SK-N-SH (cell line): ENCODE results near the gene SHANK2. TPM values are rescaled to one million over a fixed set of nuclear protein-coding genes. Genes with fewer than 3 reads are reported as not detected.

Experiments used
- CTCF ChIA-PET: fragments of 300-600, 350-600 bp; formaldehyde crosslinking; extraction: SDS; loops from one replicate; lab custom pipeline; 2021; lab: Yijun Ruan, JAX
- POLR2A ChIA-PET: fragments of 350-600 bp; sonication (Branson Sonifier 250); formaldehyde crosslinking; extraction: SDS; loops from one replicate; lab custom pipeline; 2020; ENCODE audit warnings: antibody characterized with exemption, inconsistent platforms; lab: Yijun Ruan, JAX
- DNase-seq: peaks from one replicate; pipeline ENCODE4 v3.0.0; 2012
- H2AFZ ChIP-seq: fragments of 200-600 bp; sonication (generic); 2 replicates; pipeline ENCODE4 v1.8.1; 2016; ENCODE audit warnings: antibody characterized with exemption, mild to moderate bottlenecking, low read depth
- H3F3A ChIP-seq: fragments of 200-600 bp; sonication (generic); replicated peaks from 2 replicates; pipeline ENCODE3; 2016; ENCODE audit warnings: antibody characterized with exemption, mild to moderate bottlenecking; ENCODE audit not compliant: insufficient read depth
- H3K27ac ChIP-seq, 2 experiments: fragments of 200-500 bp in 1 of 2; fragments of 200-600 bp in 1 of 2; sonication (Bioruptor generic) in 1 of 2; sonication (generic), shearing (Covaris generic) in 1 of 2; 2 replicates each; pipeline versions ENCODE4 v1.5.1 to v1.6.1; 2014 to 2016; ENCODE audit warnings: low read depth in 2 of 2, inconsistent platforms in 1 of 2, low read length in 1 of 2, mild to moderate bottlenecking in 1 of 2, mixed read lengths in 1 of 2
- H3K27me3 ChIP-seq: fragments of 200-600 bp; sonication (generic), shearing (Covaris generic); 2 replicates; pipeline ENCODE4 v1.6.1; 2016; ENCODE audit warnings: mixed run types; ENCODE audit not compliant: insufficient read depth
- H3K36me3 ChIP-seq, 2 experiments: fragments of 200-500 bp in 1 of 2; fragments of 200-600 bp in 1 of 2; sonication (Bioruptor generic) in 1 of 2; sonication (generic) in 1 of 2; replicated peaks in 1 of 2; 2 replicates each; pipeline versions ENCODE3 to v1.5.1; 2014 to 2016; ENCODE audit warnings: low read length in 1 of 2, mild to moderate bottlenecking in 1 of 2; ENCODE audit not compliant: insufficient read depth in 2 of 2, control insufficient read depth in 1 of 2
- H3K4me1 ChIP-seq, 2 experiments: fragments of 200-500 bp in 1 of 2; fragments of 200-600 bp in 1 of 2; sonication (Bioruptor generic) in 1 of 2; sonication (generic), shearing (Covaris generic) in 1 of 2; 2 replicates each; pipeline versions ENCODE4 v1.5.1 to v1.6.1; 2014 to 2016; ENCODE audit warnings: low read depth in 1 of 2, low read length in 1 of 2, mixed run types in 1 of 2; ENCODE audit not compliant: insufficient read depth in 2 of 2, control insufficient read depth in 1 of 2
- H3K4me2 ChIP-seq: fragments of 200-600 bp; sonication (generic), shearing (Covaris generic); 2 replicates; pipeline ENCODE4 v1.6.1; 2017; ENCODE audit warnings: mixed run types
- H3K4me3 ChIP-seq, 2 experiments: fragments of 200-500 bp in 1 of 2; fragments of 200-600 bp in 1 of 2; sonication (Bioruptor generic) in 1 of 2; sonication (generic), shearing (Covaris generic) in 1 of 2; 2 replicates each; pipeline versions ENCODE4 v1.5.1 to v1.8.1; 2014 to 2016; ENCODE audit warnings: low read depth in 2 of 2, inconsistent platforms in 1 of 2, low read length in 1 of 2, mild to moderate bottlenecking in 1 of 2, mixed read lengths in 1 of 2, moderate library complexity in 1 of 2
- H3K79me2 ChIP-seq: fragments of 200-600 bp; sonication (generic); 2 replicates; pipeline ENCODE4 v1.8.1; 2017; ENCODE audit warnings: mild to moderate bottlenecking; ENCODE audit not compliant: insufficient read depth
- H3K9ac ChIP-seq: fragments of 200-600 bp; sonication (generic); 2 replicates; pipeline ENCODE4 v1.6.1; 2017; ENCODE audit warnings: mixed run types
- H3K9me2 ChIP-seq: fragments of 200-600 bp; sonication (generic); 2 replicates; pipeline ENCODE4 v1.6.1; 2017; ENCODE audit warnings: mixed run types
- H3K9me3 ChIP-seq: fragments of 200-600 bp; sonication (generic); 2 replicates; pipeline ENCODE4 v1.6.1; 2017; ENCODE audit warnings: mixed run types, mild to moderate bottlenecking, moderate library complexity
- H4K20me1 ChIP-seq: fragments of 200-600 bp; sonication (generic); 2 replicates; pipeline ENCODE4 v1.6.1; 2017; ENCODE audit warnings: mild to moderate bottlenecking, mixed run types; ENCODE audit not compliant: insufficient read depth
- CTCF ChIP-seq: fragments of 200-600 bp; sonication (generic); IDR thresholded peaks from 2 replicates; pipeline ENCODE4 v1.6.1; 2017; ENCODE audit warnings: antibody characterized with exemption, mild to moderate bottlenecking, moderate library complexity
- FOSL2 ChIP-seq: IDR thresholded peaks from 2 replicates; pipeline ENCODE4 v1.4.0; 2012; ENCODE audit warnings: low read depth, mild to moderate bottlenecking, moderate library complexity, borderline replicate concordance
- GABPA ChIP-seq: IDR thresholded peaks from 2 replicates; pipeline ENCODE4 v1.4.0; 2012; ENCODE audit warnings: low read depth, mild to moderate bottlenecking
- GATA2 ChIP-seq: sonication (generic); formaldehyde crosslinking; IDR thresholded peaks from 2 replicates; pipeline ENCODE4 v1.5.0; 2020; ENCODE audit warnings: mild to moderate bottlenecking, missing genetic modification reagents
- JUND ChIP-seq: IDR thresholded peaks from 2 replicates; pipeline ENCODE4 v1.4.0; 2012
- MEF2A ChIP-seq: IDR thresholded peaks from 2 replicates; pipeline ENCODE4 v1.4.0; 2012; ENCODE audit warnings: low read depth, borderline replicate concordance
- RCOR1 ChIP-seq: fragments of 150-350 bp; IDR thresholded peaks from 2 replicates; pipeline ENCODE4 v1.6.1; 2017; ENCODE audit warnings: antibody characterized with exemption, low read length
- REST ChIP-seq: IDR thresholded peaks from 2 replicates; pipeline ENCODE4 v1.6.1; 2012; ENCODE audit warnings: mild to moderate bottlenecking, low read depth, low read length, moderate library complexity
- SIN3A ChIP-seq: IDR thresholded peaks from 2 replicates; pipeline ENCODE4 v1.6.1; 2012; ENCODE audit warnings: low read depth, mild to moderate bottlenecking, low read length, moderate library complexity, borderline replicate concordance
- SMC3 ChIP-seq: IDR thresholded peaks from 2 replicates; pipeline ENCODE4 v1.6.1; 2012; ENCODE audit warnings: low read depth, low read length, improper control_type of control experiment
- TCF12 ChIP-seq: IDR thresholded peaks from 2 replicates; pipeline ENCODE4 v1.4.0; 2012
- ZBTB33 ChIP-seq: IDR thresholded peaks from 2 replicates; pipeline ENCODE4 v1.4.0; 2012; ENCODE audit warnings: low read depth, borderline replicate concordance
- WGBS: methylation state at CpG from one replicate; pipeline ENCODE4 v1.1.6; 2017; ENCODE audit warnings: low lambda C conversion rate; 5-methylcytosine and 5-hydroxymethylcytosine counted together
- polyA plus RNA-seq, 3 experiments: library from polyadenylated mRNA; depleted of rRNA; stranded (reverse); fragments of >200 nt; gene quantifications; 2 replicates each; pipeline ENCODE4 v1.2.3, GENCODE V29; 2012

The SHANK2 gene
- polyA plus RNA-seq, 1 of the 3 experiments (the other 2 are of a cell fraction) = under 0.01 TPM

GRCh38 chr11:71248251-71248570 lies 4.2 kb downstream of the SHANK2 start:
- POLR2A ChIA-PET = no interaction called here
- WGBS = 77% methylated on average over 8 of the region's 13 CpGs
- H3K9ac ChIP-seq = no peak overlapping the region
- H4K20me1 ChIP-seq = no peaks in the 10 kb centered on the region
- H3K27me3 ChIP-seq = no peaks in the 10 kb centered on the region
- no peaks in the 10 kb centered on the region for H3K9me2 ChIP-seq
- H3K4me2 ChIP-seq = no peak overlapping the region
- H3K79me2 ChIP-seq = no peaks in the 10 kb centered on the region
- no peak overlapping the region for H3K27ac ChIP-seq
- H3K4me1 ChIP-seq = peaks cover 0 to 3% of the 10 kb centered on the region in 2 experiments; a peak in 1 of 4 replicates
- DNase-seq = no peak
- CTCF ChIA-PET = no interaction called here
- H3K9me3 ChIP-seq = no peaks in the 10 kb centered on the region
- TF ChIP-seq ZBTB33 = no peak
- TF ChIP-seq MEF2A = no peak
- no peak for TF ChIP-seq GATA2 (CRISPR knock-in tag)
- no peak for TF ChIP-seq TCF12
- no peak for TF ChIP-seq REST
- no peak for TF ChIP-seq GABPA
- no peak for TF ChIP-seq SIN3A
- no peak for TF ChIP-seq FOSL2
- TF ChIP-seq JUND = no peak
- no peak for TF ChIP-seq SMC3
- H3K36me3 ChIP-seq = no peaks in the 10 kb centered on the region
- no peak overlapping the region for H3K4me3 ChIP-seq
- H2AFZ ChIP-seq = no peak overlapping the region
- no peaks in the 10 kb centered on the region for H3F3A ChIP-seq

GRCh38 chr11:71247551-71248250 lies 4.7 kb downstream of the SHANK2 start:
- TF ChIP-seq RCOR1 (no peak), JUND (no peak), CTCF (no peak)
- TF ChIP-seq, all 33 proteins: peak for 0
- Histone ChIP-seq H3K4me3 (no peak overlapping the region), H3K27me3 (no peaks in the 10 kb centered on the region), H4K20me1 (no peaks in the 10 kb centered on the region), H3K79me2 (no peaks in the 10 kb centered on the region), H3K9me3 (no peaks in the 10 kb centered on the region), H3F3A (no peaks in the 10 kb centered on the region), H3K4me1 (peaks cover 0 to 3% of the 10 kb centered on the region in 2 experiments; a peak in 1 of 4 replicates), H3K36me3 (no peaks in the 10 kb centered on the region), H3K9me2 (no peaks in the 10 kb centered on the region), H3K4me2 (no peak overlapping the region), H3K27ac (no peak overlapping the region), H2AFZ (no peak overlapping the region), H3K9ac (no peak overlapping the region)
- ChIA-PET CTCF (no interaction called here), POLR2A (no interaction called here)
- WGBS = 37% methylated on average over 6 of the region's 16 CpGs
- DNase-seq = no peak
